ENCODE data around the gene CPA3. TPM values are rescaled to one million over a fixed set of nuclear protein-coding genes. Genes with fewer than 3 reads are reported as not detected.
A peak's percentile ranks its signal among the peaks of the same experiment; 100 is the strongest.

The CPA3 gene
- total RNA-seq, 2 experiments from 2014 or later: not detected

- Mint-ChIP-seq H3K36me3 (ENCODE audit: low read depth) (no peaks in the 10 kb centered on the region), H3K27me3 (peaks cover 1% of the 10 kb centered on the region), H3K4me3 (no peak overlapping the region), H3K27ac (no peak overlapping the region), H3K9me3 (no peaks in the 10 kb centered on the region), H3K4me1 (ENCODE audit: low read depth) (no peaks in the 10 kb centered on the region)
- DNase-seq: no peak
- ChIA-PET CTCF (interaction anchor here (0.9 to 3.2 kb wide), 3 partner anchors 8 to 101 kb away, joined by 3 to 14 read pairs (median 4); no protein-coding TSS in a partner anchor), POLR2A (no interaction called here)
- intact Hi-C loops (cut with micrococcal nuclease): no loop called here
- no peak for TF ChIP-seq CTCF (IDR thresholded peaks at IDR 0.05)
- no peak for ATAC-seq
Measured at GRCh38 chr3:148854061-148854460, 11.0 kb upstream of the CPA3 start.

GRCh38 chr3:148856384-148856783 lies 8.7 kb upstream of the CPA3 start:
- CTCF ChIA-PET: no interaction called here
- no peak for TF ChIP-seq CTCF (IDR thresholded peaks at IDR 0.05)

DNA sequence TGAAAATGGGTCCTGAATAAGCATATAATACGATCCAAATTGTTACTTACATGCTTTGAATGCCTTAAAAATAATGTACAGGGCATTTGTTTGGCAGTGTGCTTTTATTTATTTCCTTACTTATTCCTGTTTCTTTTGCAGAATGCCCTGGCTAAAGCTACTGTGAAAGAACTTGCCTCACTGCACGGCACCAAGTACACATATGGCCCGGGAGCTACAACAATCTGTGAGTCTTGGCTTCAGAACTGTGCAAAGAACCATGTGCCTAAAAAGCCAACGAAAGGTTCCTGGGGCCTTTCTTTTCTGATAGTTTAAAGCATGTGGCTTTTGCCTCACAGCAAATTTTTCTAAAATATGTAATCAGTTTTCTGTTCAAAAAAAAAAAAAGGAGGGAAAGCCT lies 7.8 kb upstream of the CPA3 start:
- Mint-ChIP-seq H3K9me3 (no peaks in the 10 kb centered on the region), H3K36me3 (ENCODE audit: low read depth) (no peaks in the 10 kb centered on the region), H3K4me3 (no peak overlapping the region), H3K27ac (no peak overlapping the region), H3K4me1 (ENCODE audit: low read depth) (no peaks in the 10 kb centered on the region), H3K27me3 (peaks cover 8% of the 10 kb centered on the region)
- ChIA-PET CTCF (no interaction called here), POLR2A (no interaction called here)
- intact Hi-C loops (cut with micrococcal nuclease): no loop called here
- DNase-seq (no peak), ATAC-seq (no peak)
- no peak for TF ChIP-seq CTCF (IDR thresholded peaks at IDR 0.05)

More at GRCh38 chr3:148856384-148856783, 8.7 kb upstream of the CPA3 start:
- POLR2A ChIA-PET: no interaction called here
- no peaks in the 10 kb centered on the region for H3K36me3 Mint-ChIP-seq (ENCODE audit: low read depth)
- DNase-seq (no peak), ATAC-seq (no peak)
- intact Hi-C loops (cut with micrococcal nuclease): no loop called here
- H3K27me3 Mint-ChIP-seq: peaks cover 5% of the 10 kb centered on the region
- H3K9me3 Mint-ChIP-seq: no peaks in the 10 kb centered on the region
- H3K27ac Mint-ChIP-seq: no peak overlapping the region
- no peak overlapping the region for H3K4me3 Mint-ChIP-seq
- no peaks in the 10 kb centered on the region for H3K4me1 Mint-ChIP-seq (ENCODE audit: low read depth)

GRCh38 chr3:148861277-148861869 lies 3.7 kb upstream of the CPA3 start:
- TF ChIP-seq CTCF (IDR thresholded peaks at IDR 0.05): peak; percentile 83
- DNase-seq (no peak), ATAC-seq (peak; percentile 55)
- no peaks in the 10 kb centered on the region for H3K9me3 Mint-ChIP-seq
- no peak overlapping the region for H3K27ac Mint-ChIP-seq
- H3K4me1 Mint-ChIP-seq (ENCODE audit: low read depth): no peaks in the 10 kb centered on the region
- ChIA-PET CTCF (interaction anchor here (0.6 to 7.7 kb wide), 14 partner anchors 8 to 465 kb away, joined by 3 to 81 read pairs (median 5); no protein-coding TSS in a partner anchor), POLR2A (no interaction called here)
- no peak overlapping the region for H3K4me3 Mint-ChIP-seq
- intact Hi-C loops (cut with micrococcal nuclease): loop anchor here (1.0 kb wide), 1 partner anchor 86 kb away; no protein-coding TSS in a partner anchor
- no peaks in the 10 kb centered on the region for H3K36me3 Mint-ChIP-seq (ENCODE audit: low read depth)
- peaks cover 12% of the 10 kb centered on the region for H3K27me3 Mint-ChIP-seq

DNA sequence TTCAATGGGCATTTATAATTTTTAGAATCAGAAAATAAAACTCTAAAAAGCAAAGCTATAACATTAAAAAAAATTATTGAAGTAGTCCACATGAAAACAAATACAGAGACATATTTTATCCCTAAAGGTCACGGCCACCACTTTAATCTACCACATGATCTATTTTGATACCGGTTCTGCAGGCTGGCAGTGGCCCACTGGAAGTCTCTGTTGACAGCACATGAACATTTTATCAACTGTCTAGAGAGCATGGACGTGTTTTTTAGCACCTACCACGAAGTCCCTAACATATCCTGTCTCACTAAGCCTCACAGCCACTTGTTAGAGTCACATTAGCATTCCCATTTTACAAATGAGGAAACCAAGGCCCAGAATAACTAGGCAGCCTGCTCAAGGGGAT lies 1.8 kb upstream of the CPA3 start:
- intact Hi-C loops (cut with micrococcal nuclease): no loop called here

More for the DNA sequence above, 1.8 kb upstream of the CPA3 start:
- H3K36me3 Mint-ChIP-seq (ENCODE audit: low read depth): no peaks in the 10 kb centered on the region
- DNase-seq (no peak), ATAC-seq (no peak)
- CTCF ChIA-PET: interaction anchor here (1.3 to 7.7 kb wide), 6 partner anchors 10 to 90 kb away, joined by 3 to 81 read pairs (median 12); no protein-coding TSS in a partner anchor
- no peaks in the 10 kb centered on the region for H3K9me3 Mint-ChIP-seq
- no peak overlapping the region for H3K27ac Mint-ChIP-seq
- POLR2A ChIA-PET: no interaction called here
- no peak overlapping the region for H3K4me3 Mint-ChIP-seq
- H3K27me3 Mint-ChIP-seq: peaks cover 18% of the 10 kb centered on the region
- no peak for TF ChIP-seq CTCF (IDR thresholded peaks at IDR 0.05)
- H3K4me1 Mint-ChIP-seq (ENCODE audit: low read depth): no peaks in the 10 kb centered on the region

Measured in activated CD8-positive, alpha-beta T cell treated with anti-CD3 and anti-CD28 coated beads for 36 hours (primary cell).